ENCODE data around the gene ARHGEF10L.

Gene ARHGEF10L

GRCh38 chr1:17594690-17595601 lies 55.4 kb downstream of the ARHGEF10L start:
- DNase-seq = no peak

- no peak for DNase-seq
Observed at GRCh38 chr1:17595602-17595925, 56.1 kb downstream of the ARHGEF10L start.

DNA sequence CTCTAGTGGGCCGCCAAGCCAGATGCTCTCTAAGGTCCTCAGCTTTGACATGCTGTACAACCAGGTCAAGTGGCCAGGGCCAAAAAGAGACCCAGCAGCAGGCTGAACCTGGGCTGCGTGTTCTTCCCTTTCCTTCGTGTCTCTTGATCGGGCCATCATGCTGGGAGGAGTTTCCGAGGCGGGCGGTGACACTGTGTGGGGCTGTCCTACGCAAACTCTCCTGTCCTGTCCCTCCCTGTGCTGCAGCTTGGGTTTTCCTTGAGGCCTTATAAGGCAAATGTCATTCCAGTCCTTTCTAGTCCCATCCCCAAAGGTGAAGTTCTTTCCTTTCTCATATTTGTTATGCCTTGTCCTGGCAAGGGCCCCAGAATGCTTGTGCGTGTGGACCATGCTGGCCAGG lies 56.7 kb downstream of the ARHGEF10L start:
- DNase-seq = no peak

DNA sequence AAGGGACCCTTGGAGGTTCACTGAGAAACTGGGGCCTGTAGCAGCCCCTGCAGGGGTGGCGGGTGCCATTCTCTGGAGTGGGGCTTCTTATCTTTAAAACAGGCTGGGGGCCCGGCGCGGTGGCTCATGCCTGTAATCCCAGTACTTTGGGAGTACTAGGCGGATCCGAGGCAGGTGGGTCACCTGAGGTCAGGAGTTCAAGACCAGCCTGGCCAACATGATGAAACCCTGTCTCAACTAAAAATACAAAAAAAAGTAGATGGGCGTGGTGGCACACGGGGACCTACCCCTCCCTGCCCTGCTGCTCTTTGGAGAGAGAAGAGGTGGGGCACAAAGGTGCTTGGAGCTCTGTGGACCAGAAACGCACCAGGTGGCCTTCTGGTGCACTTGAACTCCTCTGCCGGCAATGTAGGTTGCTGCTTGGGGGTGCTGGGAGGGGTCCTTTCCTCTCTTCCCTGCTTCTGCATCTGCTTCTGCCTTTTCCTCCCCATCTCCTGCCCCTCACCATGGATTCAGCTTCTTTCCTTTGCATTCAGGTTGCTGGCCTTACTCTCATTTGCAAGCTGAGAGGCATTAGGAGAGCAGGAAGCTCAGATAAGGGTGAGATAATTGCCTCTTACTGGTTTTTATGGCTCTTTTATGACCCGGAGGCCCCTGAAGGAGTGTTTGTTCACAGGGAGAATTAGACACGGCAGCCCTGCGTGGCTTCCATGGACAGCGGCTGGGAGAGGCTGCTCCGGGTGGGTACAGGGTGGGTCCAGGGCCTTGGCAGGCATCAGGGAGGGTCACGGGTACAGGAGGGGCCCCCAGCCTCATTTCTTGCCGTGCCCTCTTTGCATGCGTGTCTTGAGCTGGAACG lies 57.4 kb downstream of the ARHGEF10L start:
- peak; percentile 97 for DNase-seq

GRCh38 chr1:17597651-17598050 lies 58.2 kb downstream of the ARHGEF10L start:
- no peak for DNase-seq

DNA sequence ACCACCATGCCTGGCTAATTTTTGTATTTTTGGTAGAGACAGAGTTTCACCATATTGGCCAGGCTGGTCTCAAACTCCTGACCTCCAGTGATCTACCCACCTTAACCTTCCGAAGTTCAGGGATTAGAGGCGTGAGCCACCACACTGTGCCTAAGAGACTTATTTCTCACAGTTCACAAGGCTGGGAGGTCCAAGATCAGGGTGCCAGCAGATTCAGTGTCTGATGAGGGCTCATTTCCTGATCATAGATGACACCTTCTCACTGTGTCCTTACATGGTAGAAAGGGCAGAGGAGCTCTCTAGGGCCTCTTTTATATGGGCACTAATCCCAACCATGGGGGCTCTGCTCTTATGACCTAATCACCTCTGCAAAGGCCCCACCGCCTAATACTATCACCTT lies 58.8 kb downstream of the ARHGEF10L start:
- DNase-seq = no peak

- no peak for DNase-seq
Observed at GRCh38 chr1:17599291-17599953, 59.9 kb downstream of the ARHGEF10L start.

GRCh38 chr1:17599954-17600300 lies 60.4 kb downstream of the ARHGEF10L start:
- no peak for DNase-seq

GRCh38 chr1:17600321-17600720 lies 60.8 kb downstream of the ARHGEF10L start:
- no peak for DNase-seq

GRCh38 chr1:17601643-17602382 lies 62.3 kb downstream of the ARHGEF10L start:
- no peak for DNase-seq

- peak; percentile 32 for DNase-seq
Observed at GRCh38 chr1:17603091-17603841, 63.8 kb downstream of the ARHGEF10L start.

GRCh38 chr1:17605582-17606344 lies 66.3 kb downstream of the ARHGEF10L start:
- DNase-seq = no peak

- DNase-seq = no peak
Observed at GRCh38 chr1:17606826-17607440, 67.4 kb downstream of the ARHGEF10L start.

GRCh38 chr1:17607644-17608581 lies 68.4 kb downstream of the ARHGEF10L start:
- DNase-seq = no peak

DNA sequence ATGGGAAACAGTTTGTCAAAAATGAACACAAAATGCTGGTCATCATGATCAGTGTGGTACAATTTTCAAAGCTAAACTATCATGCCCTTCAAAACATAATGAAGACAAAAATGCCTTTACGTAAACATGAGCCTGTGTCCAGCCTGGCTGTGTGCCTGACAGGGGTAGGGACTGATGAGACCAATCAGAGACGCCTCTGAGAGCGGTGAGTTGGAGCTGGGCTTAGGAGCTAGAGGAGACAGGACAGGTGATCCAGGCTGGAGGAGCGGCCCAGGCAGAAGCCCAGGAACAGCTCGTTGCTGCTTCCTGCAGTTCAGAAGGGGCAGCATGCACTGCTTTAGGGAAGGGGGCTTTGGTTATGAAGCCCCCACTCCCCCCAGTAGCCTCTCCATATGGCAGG lies 70.0 kb downstream of the ARHGEF10L start:
- no peak for DNase-seq

DNA sequence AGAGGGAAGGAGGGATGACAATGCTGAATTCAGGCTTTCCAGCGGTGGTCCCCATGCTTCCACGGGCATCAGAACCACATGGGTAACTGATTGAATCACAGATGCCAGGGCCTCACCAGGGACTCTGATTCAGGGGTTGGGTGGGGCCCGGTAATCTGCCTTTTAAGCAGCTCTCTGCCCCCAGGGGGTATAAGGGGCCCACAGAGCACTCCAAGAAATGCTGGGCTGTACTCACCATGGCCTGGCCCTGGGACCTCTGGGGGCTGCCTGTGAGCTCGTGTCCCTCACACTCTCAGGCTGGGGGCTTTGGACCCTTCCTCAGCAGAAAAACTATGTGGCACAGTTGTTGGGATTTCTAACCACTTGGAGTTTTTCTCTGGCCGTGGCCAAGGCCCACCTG lies 70.6 kb downstream of the ARHGEF10L start:
- no peak for DNase-seq

- no peak for DNase-seq
Observed at GRCh38 chr1:17610713-17611112, 71.2 kb downstream of the ARHGEF10L start.

DNA sequence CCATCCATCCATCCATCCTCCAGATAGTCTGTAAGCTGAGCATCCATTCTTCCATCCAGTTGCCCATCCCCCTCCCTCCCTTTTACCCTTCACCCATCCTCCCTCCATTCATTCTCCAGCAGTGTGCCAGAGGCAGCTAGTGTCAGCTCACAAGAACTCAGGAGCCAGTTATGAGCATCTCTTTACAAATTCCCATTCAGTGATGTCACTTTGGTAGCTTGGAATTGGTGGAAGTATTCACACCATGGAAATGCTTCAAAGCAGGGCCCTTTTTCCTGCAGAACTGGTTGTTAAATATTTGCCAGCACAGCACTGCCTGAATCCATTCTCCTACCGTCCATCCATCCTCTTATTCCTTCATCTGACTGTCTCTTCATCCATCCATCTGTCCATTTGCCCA lies 72.5 kb downstream of the ARHGEF10L start:
- DNase-seq = no peak

GRCh38 chr1:17612831-17613230 lies 73.3 kb downstream of the ARHGEF10L start:
- no peak for DNase-seq

- DNase-seq = no peak
Observed at GRCh38 chr1:17614586-17614985, 75.1 kb downstream of the ARHGEF10L start.

Measured in NCI-H187 treated with DMSO at 0.1 percent for 48 hours (cell line).